Spleen (tissue), 11 donors: ENCODE measurements around the gene CDK18. TPM values are rescaled to one million over a fixed set of nuclear protein-coding genes. Genes with fewer than 3 reads are reported as not detected.

Source experiments
- DNase-seq: peaks from one replicate; pipeline ENCODE4 v3.0.0-alpha.2; 2020
- H3K27ac ChIP-seq, 8 donors: fragments of 200-600 bp; sonication (generic) in 7 of 8; 1 replicate in 4 of 8; 2 replicates in 4 of 8; pipeline versions ENCODE4 v1.5.0 to v1.8.0; 2016 to 2021; ENCODE audit warnings: inconsistent platforms in 4 of 8, mild to moderate bottlenecking in 4 of 8, moderate library complexity in 1 of 8
- H3K27me3 ChIP-seq, 7 donors: fragments of 200-600 bp; sonication (generic) in 6 of 7; replicated peaks in 1 of 7; 1 replicate in 4 of 7; 2 replicates in 3 of 7; pipeline versions ENCODE4 v1.5.0 to v1.8.0; 2016 to 2021; ENCODE audit warnings: inconsistent platforms in 3 of 7, mild to moderate bottlenecking in 1 of 7
- H3K36me3 ChIP-seq, 6 donors: fragments of 200-600 bp; sonication (generic) in 5 of 6; 1 replicate in 4 of 6; 2 replicates in 2 of 6; pipeline versions ENCODE4 v1.5.0 to v1.8.0; 2016 to 2021; ENCODE audit warnings: inconsistent platforms in 2 of 6
- H3K4me1 ChIP-seq, 6 donors: fragments of 200-600 bp; sonication (generic) in 5 of 6; 1 replicate in 3 of 6; 2 replicates in 3 of 6; pipeline versions ENCODE4 v1.5.0 to v1.8.0; 2016 to 2021; ENCODE audit warnings: inconsistent platforms in 3 of 6
- H3K4me3 ChIP-seq, 8 donors: fragments of 200-600 bp; sonication (generic) in 7 of 8; 1 replicate in 4 of 8; 2 replicates in 4 of 8; pipeline versions ENCODE4 v1.5.0 to v1.8.0; 2016 to 2021; ENCODE audit warnings: inconsistent platforms in 4 of 8, mild to moderate bottlenecking in 4 of 8, moderate library complexity in 2 of 8
- H3K9me3 ChIP-seq, 8 donors: fragments of 200-600 bp; sonication (generic) in 7 of 8; 1 replicate in 4 of 8; 2 replicates in 4 of 8; pipeline versions ENCODE4 v1.5.0 to v1.8.0; 2016 to 2021; ENCODE audit warnings: inconsistent platforms in 4 of 8
- POLR2A ChIP-seq, 3 donors: fragments of 450-650 bp; IDR thresholded peaks; one replicate each; pipeline ENCODE4 v1.5.1; 2017; ENCODE audit warnings: antibody characterized with exemption in 3 of 3, mild to moderate bottlenecking in 1 of 3
- POLR2AphosphoS5 ChIP-seq, 3 donors: sonication (generic); formaldehyde crosslinking; IDR thresholded peaks; one replicate each; pipeline ENCODE4 v1.5.1; 2017; ENCODE audit warnings: antibody characterized with exemption in 3 of 3
- WGBS, 5 donors: extraction: QIAGEN DNeasy Blood & Tissue Kit in 3 of 5; methylation state at CpG; one replicate each; pipeline versions ENCODE4 v1.1.5 to v1.1.7; 2013 to 2018; 5-methylcytosine and 5-hydroxymethylcytosine counted together
- intact Hi-C: fragments of 100-400 bp; cut with DNase I; formaldehyde crosslinking; loops from one replicate; pipeline ENCODE4 v1.15.0; 2023; ENCODE audit warnings: low total_unique reads
- polyA plus RNA-seq, 3 donors: library from polyadenylated mRNA; stranded (reverse); fragments of 200-250 nt; gene quantifications; one replicate each; pipeline ENCODE4 v1.2.1, GENCODE V29; 2013
- total RNA-seq, 7 donors: library from RNA; depleted of rRNA in 3 of 7; stranded (reverse); fragments of >200 nt in 3 of 7; fragmentation: NEBNext Ultra II Directional in 4 of 7; extraction: Animal tissue kit (Norgen Biotek cat#: 25700) in 4 of 7; gene quantifications; one replicate each; pipeline versions ENCODE4 v1.1.0 to v1.2.1, GENCODE V29; 2016 to 2021
- TF ChIP-seq, protein P1 (sequence below), 11 experiments: fragments of 200-600 bp in 7 of 11; fragments of 450-650 bp in 4 of 11; sonication (generic) in 4 of 11; IDR thresholded peaks in 8 of 11; conservative IDR thresholded peaks in 3 of 11; 1 replicate in 7 of 11; 2 replicates in 4 of 11; pipeline versions ENCODE4 v1.4.0 to v1.8.0; 2016 to 2021; ENCODE audit warnings: antibody characterized with exemption in 11 of 11, inconsistent platforms in 4 of 11, mild to moderate bottlenecking in 1 of 11
- donor health status: healthy with polysubstance abuse.
- donor health status: DM: no; HTN: no; CAD: no; lungs with moderate emphysema.
- donor health status: DM: no; HTN: no; CAD: no.
- donor health status: Bipolar disorder and iron deficiency.
- donor health status: healthy.
- donor health status: DM: no; HTN: no; CAD: no.
- donor health status: DM: yes; HTN: yes; CAD: no.

The CDK18 gene
- total and polyA plus RNA-seq, 10 donors = 3.5 to 25.3 (median 17.8) TPM

GRCh38 chr1:205473475-205473874 lies 31.0 kb upstream of the CDK18 start:
- Histone ChIP-seq H3K27me3 (peaks cover 0 to 64% (median 10%) of the 10 kb centered on the region in 7 donors), H3K9me3 (peaks cover 0 to 21% (median 18%) of the 10 kb centered on the region in 8 donors), H3K36me3 (no peaks in the 10 kb centered on the region), H3K4me3 (no peak overlapping the region), H3K4me1 (no peaks in the 10 kb centered on the region), H3K27ac (no peak overlapping the region)
- intact Hi-C loops = no loop called here
- TF ChIP-seq POLR2AphosphoS5 (IDR thresholded peaks at IDR 0.05) = no peak
- TF ChIP-seq POLR2A (IDR thresholded peaks at IDR 0.05) = no peak
- TF ChIP-seq, protein P1, sequence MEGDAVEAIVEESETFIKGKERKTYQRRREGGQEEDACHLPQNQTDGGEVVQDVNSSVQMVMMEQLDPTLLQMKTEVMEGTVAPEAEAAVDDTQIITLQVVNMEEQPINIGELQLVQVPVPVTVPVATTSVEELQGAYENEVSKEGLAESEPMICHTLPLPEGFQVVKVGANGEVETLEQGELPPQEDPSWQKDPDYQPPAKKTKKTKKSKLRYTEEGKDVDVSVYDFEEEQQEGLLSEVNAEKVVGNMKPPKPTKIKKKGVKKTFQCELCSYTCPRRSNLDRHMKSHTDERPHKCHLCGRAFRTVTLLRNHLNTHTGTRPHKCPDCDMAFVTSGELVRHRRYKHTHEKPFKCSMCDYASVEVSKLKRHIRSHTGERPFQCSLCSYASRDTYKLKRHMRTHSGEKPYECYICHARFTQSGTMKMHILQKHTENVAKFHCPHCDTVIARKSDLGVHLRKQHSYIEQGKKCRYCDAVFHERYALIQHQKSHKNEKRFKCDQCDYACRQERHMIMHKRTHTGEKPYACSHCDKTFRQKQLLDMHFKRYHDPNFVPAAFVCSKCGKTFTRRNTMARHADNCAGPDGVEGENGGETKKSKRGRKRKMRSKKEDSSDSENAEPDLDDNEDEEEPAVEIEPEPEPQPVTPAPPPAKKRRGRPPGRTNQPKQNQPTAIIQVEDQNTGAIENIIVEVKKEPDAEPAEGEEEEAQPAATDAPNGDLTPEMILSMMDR (IDR thresholded peaks at IDR 0.05 in 8 of 11, conservative IDR thresholded peaks at IDR 0.05 in 3 of 11) = no peak
- no peak for DNase-seq
- 43 to 55% (median 49%) methylated on average over 4 of the region's 4 CpGs for WGBS, 5 donors

DNA sequence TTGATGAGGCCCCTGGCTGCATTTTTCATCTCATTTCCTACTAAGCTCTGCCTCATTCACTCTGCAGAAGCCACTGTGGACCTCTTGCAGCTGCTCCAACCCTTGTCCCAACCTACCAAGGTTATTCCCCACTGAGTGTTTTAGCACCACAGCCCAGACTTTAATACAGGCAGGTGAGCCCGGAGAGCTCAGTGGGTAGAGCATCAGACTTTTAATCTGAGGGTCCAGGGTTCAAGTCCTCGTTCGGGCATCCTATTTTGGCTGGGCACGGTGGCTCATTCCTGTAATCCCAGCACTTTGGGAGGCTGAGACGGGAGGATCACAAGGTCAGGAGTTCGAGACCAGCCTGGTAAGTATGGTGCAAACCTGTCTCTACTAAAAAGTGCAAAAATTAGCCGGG lies 30.5 kb upstream of the CDK18 start:
- no peaks in the 10 kb centered on the region for H3K36me3 ChIP-seq
- no peak overlapping the region for H3K4me3 ChIP-seq
- H3K4me1 ChIP-seq = no peaks in the 10 kb centered on the region
- H3K27ac ChIP-seq = no peak overlapping the region
- peaks cover 0 to 21% (median 18%) of the 10 kb centered on the region in 8 donors for H3K9me3 ChIP-seq
- DNase-seq = no peak
- H3K27me3 ChIP-seq = peaks cover 0 to 61% (median 10%) of the 10 kb centered on the region in 7 donors
- intact Hi-C loops = no loop called here
- no peak for TF ChIP-seq POLR2A (IDR thresholded peaks at IDR 0.05)
- no peak for TF ChIP-seq POLR2AphosphoS5 (IDR thresholded peaks at IDR 0.05)
- TF ChIP-seq, protein P1 (IDR thresholded peaks at IDR 0.05 in 8 of 11, conservative IDR thresholded peaks at IDR 0.05 in 3 of 11) = no peak
- 81 to 93% (median 93%) methylated on average over 7 of the region's 7 CpGs for WGBS, 5 donors

DNA sequence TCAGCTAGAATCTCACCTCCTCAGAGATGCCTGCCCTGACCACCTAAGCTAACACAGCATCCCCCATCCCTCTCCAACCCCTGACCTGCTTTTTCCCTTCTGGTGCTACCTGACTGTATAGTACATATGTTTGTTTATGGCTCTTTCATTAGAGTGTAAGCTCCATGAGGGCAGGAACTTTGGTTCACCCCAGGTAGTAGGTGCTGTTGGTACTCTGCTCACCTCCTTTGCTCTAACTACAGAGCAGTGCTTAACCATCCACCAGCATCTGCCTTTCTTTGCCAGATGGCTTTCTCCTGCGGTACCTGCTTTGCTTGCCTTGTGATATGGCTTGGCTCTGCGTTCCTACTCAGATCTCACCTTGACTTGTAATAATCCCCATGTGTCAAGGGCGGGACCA lies 29.9 kb upstream of the CDK18 start:
- Histone ChIP-seq H3K4me3 (no peak overlapping the region), H3K27me3 (peaks cover 0 to 57% (median 10%) of the 10 kb centered on the region in 7 donors), H3K27ac (no peak overlapping the region), H3K9me3 (peaks cover 0 to 21% (median 18%) of the 10 kb centered on the region in 8 donors), H3K36me3 (no peaks in the 10 kb centered on the region), H3K4me1 (peaks cover 0 to 6% (median under 1%) of the 10 kb centered on the region in 6 donors)
- DNase-seq = no peak
- TF ChIP-seq POLR2A (IDR thresholded peaks at IDR 0.05) (no peak), POLR2AphosphoS5 (IDR thresholded peaks at IDR 0.05) (no peak)
- TF ChIP-seq, protein P1 (IDR thresholded peaks at IDR 0.05 in 8 of 11, conservative IDR thresholded peaks at IDR 0.05 in 3 of 11) = no peak
- WGBS, 5 donors = 92 to 96% (median 94%) methylated on average over 3 of the region's 3 CpGs
- intact Hi-C loops = no loop called here

DNA sequence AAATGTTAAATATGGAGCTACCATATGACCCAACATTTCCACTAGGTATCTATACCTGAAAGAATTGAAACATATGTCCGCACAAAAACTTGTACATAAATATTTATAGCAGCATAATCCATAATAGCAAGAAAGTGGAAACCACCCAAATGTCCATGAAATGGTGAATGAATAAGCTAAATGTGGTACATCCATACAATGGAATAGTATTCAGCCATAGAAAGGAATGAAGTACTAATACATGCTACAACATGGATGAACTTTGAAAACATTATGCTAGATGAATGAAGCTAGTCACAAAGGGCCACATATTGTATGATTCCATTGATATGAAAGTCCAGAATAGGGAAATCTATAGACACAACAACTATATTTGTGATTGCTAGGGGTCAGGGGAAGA lies 28.6 kb upstream of the CDK18 start:
- intact Hi-C loops = no loop called here
- Histone ChIP-seq H3K9me3 (peaks cover 0 to 21% (median 18%) of the 10 kb centered on the region in 8 donors), H3K27me3 (peaks cover 0 to 57% (median 15%) of the 10 kb centered on the region in 7 donors), H3K36me3 (no peaks in the 10 kb centered on the region), H3K27ac (no peak overlapping the region), H3K4me1 (peaks cover 6 to 19% (median 13%) of the 10 kb centered on the region in 6 donors), H3K4me3 (no peak overlapping the region)
- TF ChIP-seq POLR2A (IDR thresholded peaks at IDR 0.05) = no peak
- TF ChIP-seq, protein P1 (IDR thresholded peaks at IDR 0.05 in 8 of 11, conservative IDR thresholded peaks at IDR 0.05 in 3 of 11) = no peak
- no peak for TF ChIP-seq POLR2AphosphoS5 (IDR thresholded peaks at IDR 0.05)
- no peak for DNase-seq
- 95 to 100% (median 97%) methylated on average over 1 of the region's 1 CpG for WGBS, 5 donors
